HG02981 (cell line): ENCODE measurements around the gene TMEM242.
A peak's percentile ranks its signal among the peaks of the same experiment; 100 is the strongest.

Experiments used
- ATAC-seq: cut with Tn5 transposase; IDR thresholded peaks from one replicate; pipeline ENCODE4 v1.9.1; 2021; ENCODE audit warnings: mild to moderate bottlenecking, moderate library complexity; ENCODE audit not compliant: unreplicated experiment

The TMEM242 gene

GRCh38 chr6:157291356-157291755, 32.0 kb downstream of the TMEM242 start:
- no peak for ATAC-seq

GRCh38 chr6:157290797-157291196, 32.5 kb downstream of the TMEM242 start:
- no peak for ATAC-seq

GRCh38 chr6:157289764-157290163, 33.6 kb downstream of the TMEM242 start:
- no peak for ATAC-seq

- ATAC-seq = no peak
Measured at GRCh38 chr6:157288575-157288974, 34.7 kb downstream of the TMEM242 start.

GRCh38 chr6:157287923-157288322, 35.4 kb downstream of the TMEM242 start:
- ATAC-seq = no peak

- ATAC-seq = no peak
Measured at GRCh38 chr6:157287247-157287850, 36.0 kb downstream of the TMEM242 start.

- no peak for ATAC-seq
Measured at GRCh38 chr6:157285422-157285779, 37.9 kb downstream of the TMEM242 start.

GRCh38 chr6:157284738-157285421, 38.4 kb downstream of the TMEM242 start:
- no peak for ATAC-seq

GRCh38 chr6:157283900-157284737, 39.2 kb downstream of the TMEM242 start:
- ATAC-seq = no peak

GRCh38 chr6:157283330-157283898, 39.9 kb downstream of the TMEM242 start:
- ATAC-seq = no peak

- ATAC-seq = no peak
Measured at GRCh38 chr6:157282284-157282683, 41.0 kb downstream of the TMEM242 start.

GRCh38 chr6:157281570-157281969, 41.7 kb downstream of the TMEM242 start:
- ATAC-seq = no peak

- no peak for ATAC-seq
Measured at GRCh38 chr6:157280947-157281346, 42.4 kb downstream of the TMEM242 start.

GRCh38 chr6:157280157-157280556, 43.2 kb downstream of the TMEM242 start:
- no peak for ATAC-seq

- no peak for ATAC-seq
Measured at GRCh38 chr6:157278171-157278570, 45.1 kb downstream of the TMEM242 start.

GRCh38 chr6:157276731-157277130, 46.6 kb downstream of the TMEM242 start:
- no peak for ATAC-seq

- ATAC-seq = no peak
Measured at GRCh38 chr6:157276134-157276532, 47.2 kb downstream of the TMEM242 start.

- ATAC-seq = peak; percentile 93
Measured at GRCh38 chr6:157274471-157275226, 48.7 kb downstream of the TMEM242 start.

- no peak for ATAC-seq
Measured at GRCh38 chr6:157273756-157274470, 49.4 kb downstream of the TMEM242 start.
